Lower leg skin (tissue), 4 donors: ENCODE measurements around the gene HS6ST1. TPM values are rescaled to one million over a fixed set of nuclear protein-coding genes. Genes with fewer than 3 reads are reported as not detected.

Experiments
- DNase-seq, 2 donors: peaks; one replicate each; pipeline ENCODE4 v3.0.0-alpha.2; 2019; ENCODE audit warnings: low spot score in 2 of 2
- H3K4me3 ChIP-seq: fragments of 200-600 bp; sonication (generic); 2 replicates; pipeline ENCODE4 v1.5.1; 2017; ENCODE audit warnings: mild to moderate bottlenecking, low read depth; ENCODE audit not compliant: poor library complexity, severe bottlenecking
- CTCF ChIP-seq, 3 donors: fragments of 450-650 bp; IDR thresholded peaks; one replicate each; pipeline ENCODE4 v1.5.1; 2016; ENCODE audit warnings: antibody characterized with exemption in 3 of 3, mild to moderate bottlenecking in 3 of 3, moderate library complexity in 2 of 3
- POLR2A ChIP-seq, 2 donors: fragments of 450-650 bp; IDR thresholded peaks; one replicate each; pipeline ENCODE4 v1.6.1; 2016 to 2017; ENCODE audit warnings: antibody characterized with exemption in 2 of 2, mild to moderate bottlenecking in 1 of 2, moderate library complexity in 1 of 2
- WGBS, 2 donors: methylation state at CpG; one replicate each; pipeline ENCODE4 v1.1.5; 2018; 5-methylcytosine and 5-hydroxymethylcytosine counted together
- intact Hi-C: fragments of 100-400 bp; cut with DNase I; formaldehyde crosslinking; loops from one replicate; pipeline ENCODE4 v1.15.0; 2023; ENCODE audit warnings: low total_unique reads
- total RNA-seq, 4 donors: library from RNA; depleted of rRNA; stranded (reverse); fragments of >200 nt; gene quantifications; one replicate each; pipeline ENCODE4 v1.1.0, GENCODE V29; 2016

The HS6ST1 gene
- total RNA-seq, 4 donors from 2014 or later, result 50.2 to 88.9 (median 69.3) TPM

GRCh38 chr2:128299628-128300027 is 19.0 kb downstream of the HS6ST1 start:
- intact Hi-C loops, result no loop called here
- WGBS, 2 donors, result 86 to 91% methylated on average over 10 to 11 of the region's 11 CpGs
- DNase-seq, result no peak
- H3K4me3 ChIP-seq, result no peak overlapping the region
- TF ChIP-seq CTCF (IDR thresholded peaks at IDR 0.05), result no peak
- no peak for TF ChIP-seq POLR2A (IDR thresholded peaks at IDR 0.05)

- intact Hi-C loops, result no loop called here
- DNase-seq, result no peak
- TF ChIP-seq POLR2A (IDR thresholded peaks at IDR 0.05) (no peak), CTCF (IDR thresholded peaks at IDR 0.05) (no peak)
- H3K4me3 ChIP-seq, result no peak overlapping the region
- WGBS, 2 donors, result 85 to 90% methylated on average over 16 of the region's 16 CpGs
Observed at GRCh38 chr2:128298846-128299507, 19.7 kb downstream of the HS6ST1 start.

GRCh38 chr2:128298286-128298685 is 20.4 kb downstream of the HS6ST1 start:
- intact Hi-C loops, result no loop called here
- TF ChIP-seq POLR2A (IDR thresholded peaks at IDR 0.05) (no peak), CTCF (IDR thresholded peaks at IDR 0.05) (no peak)
- no peak for DNase-seq
- no peak overlapping the region for H3K4me3 ChIP-seq
- 95% methylated on average over 7 of the region's 7 CpGs for WGBS, 2 donors

- TF ChIP-seq POLR2A (IDR thresholded peaks at IDR 0.05) (no peak), CTCF (IDR thresholded peaks at IDR 0.05) (no peak)
- WGBS, 2 donors, result 40 to 88% methylated on average over 3 to 8 of the region's 8 CpGs
- intact Hi-C loops, result no loop called here
- no peak for DNase-seq
- H3K4me3 ChIP-seq, result no peak overlapping the region
Observed at GRCh38 chr2:128293870-128294455, 24.7 kb downstream of the HS6ST1 start.

GRCh38 chr2:128293426-128293755 is 25.3 kb downstream of the HS6ST1 start:
- 86 to 95% methylated on average over 7 to 8 of the region's 8 CpGs for WGBS, 2 donors
- intact Hi-C loops, result no loop called here
- TF ChIP-seq POLR2A (IDR thresholded peaks at IDR 0.05) (no peak), CTCF (IDR thresholded peaks at IDR 0.05) (no peak)
- no peak for DNase-seq
- H3K4me3 ChIP-seq, result no peak overlapping the region
